Stimulated activated CD4-positive, alpha-beta T cell treated with anti-CD3 and anti-CD28 coated beads, TNF-alpha, amount 100 ng/mL, for 24 hours (primary cell): Measurements from ENCODE around the gene SLC7A7.
"Not testable (repeated sequence)": the region's sequence is repeated elsewhere in the genome, so short reads cannot be mapped to it uniquely, and the experiment has no call there.

Experiments
- DNase-seq, 3 experiments: peaks; one replicate each; pipeline ENCODE4 v3.0.0-alpha.2; 2020; ENCODE audit warnings: low read depth in 3 of 3

Gene SLC7A7

DNA sequence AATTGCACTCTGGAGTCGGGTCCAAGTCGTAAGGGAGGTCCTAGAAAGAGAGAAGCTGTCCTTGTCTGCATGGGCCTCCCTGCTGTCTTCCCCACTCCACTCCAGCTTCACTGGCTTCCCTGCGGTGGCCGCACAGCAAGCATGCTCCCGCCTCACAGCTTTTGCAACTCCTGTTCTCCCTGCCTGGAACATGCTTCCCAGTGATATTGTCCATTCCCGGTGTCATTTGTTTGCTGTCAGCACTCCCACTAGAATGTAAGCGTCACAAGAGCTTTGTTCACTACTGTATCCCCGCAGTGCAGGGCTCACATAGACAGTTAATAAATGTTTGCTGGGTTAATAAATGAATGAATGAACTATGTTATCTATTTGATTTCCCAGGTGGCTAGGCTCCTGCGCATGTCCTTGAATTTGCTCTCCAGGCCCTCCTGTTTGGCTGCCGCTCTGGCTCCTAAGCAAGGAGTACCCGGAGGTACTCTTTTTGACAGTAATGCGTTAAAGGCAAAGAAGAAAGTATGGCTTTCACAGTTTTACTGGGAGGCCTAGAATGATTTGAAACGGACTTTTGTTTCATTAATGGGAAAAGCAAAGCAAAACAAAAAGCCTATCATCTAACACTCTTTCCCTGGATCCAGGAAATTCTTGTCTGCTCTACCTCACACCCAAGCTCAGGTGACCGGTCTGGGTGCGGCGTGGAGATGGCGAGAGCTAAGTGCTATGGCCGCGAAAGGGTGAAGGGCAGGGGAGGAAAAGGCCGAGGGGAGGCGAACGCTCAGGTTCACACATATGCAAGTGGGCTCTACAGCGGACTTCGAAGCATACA is 6.2 kb upstream of the SLC7A7 start:
- DNase-seq = no peak

DNA sequence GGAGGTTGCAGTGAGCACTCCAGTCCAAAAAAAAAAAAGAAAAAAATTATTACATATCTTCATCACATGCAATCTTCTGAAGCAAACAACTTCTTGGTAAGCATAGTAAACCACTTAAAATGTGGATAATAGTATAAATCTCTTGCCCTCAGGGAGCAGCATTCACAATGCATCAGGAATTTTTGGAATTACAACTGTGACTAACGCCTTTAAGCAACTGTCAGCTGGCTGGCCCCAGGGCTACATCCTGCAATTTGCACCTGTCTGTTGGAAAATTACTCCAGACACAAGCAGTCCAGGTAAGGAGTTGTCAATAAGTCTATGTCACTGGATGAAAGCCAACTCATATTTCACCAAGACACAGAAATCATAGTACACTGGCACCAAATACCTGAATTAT is 5.5 kb upstream of the SLC7A7 start:
- no peak for DNase-seq

DNA sequence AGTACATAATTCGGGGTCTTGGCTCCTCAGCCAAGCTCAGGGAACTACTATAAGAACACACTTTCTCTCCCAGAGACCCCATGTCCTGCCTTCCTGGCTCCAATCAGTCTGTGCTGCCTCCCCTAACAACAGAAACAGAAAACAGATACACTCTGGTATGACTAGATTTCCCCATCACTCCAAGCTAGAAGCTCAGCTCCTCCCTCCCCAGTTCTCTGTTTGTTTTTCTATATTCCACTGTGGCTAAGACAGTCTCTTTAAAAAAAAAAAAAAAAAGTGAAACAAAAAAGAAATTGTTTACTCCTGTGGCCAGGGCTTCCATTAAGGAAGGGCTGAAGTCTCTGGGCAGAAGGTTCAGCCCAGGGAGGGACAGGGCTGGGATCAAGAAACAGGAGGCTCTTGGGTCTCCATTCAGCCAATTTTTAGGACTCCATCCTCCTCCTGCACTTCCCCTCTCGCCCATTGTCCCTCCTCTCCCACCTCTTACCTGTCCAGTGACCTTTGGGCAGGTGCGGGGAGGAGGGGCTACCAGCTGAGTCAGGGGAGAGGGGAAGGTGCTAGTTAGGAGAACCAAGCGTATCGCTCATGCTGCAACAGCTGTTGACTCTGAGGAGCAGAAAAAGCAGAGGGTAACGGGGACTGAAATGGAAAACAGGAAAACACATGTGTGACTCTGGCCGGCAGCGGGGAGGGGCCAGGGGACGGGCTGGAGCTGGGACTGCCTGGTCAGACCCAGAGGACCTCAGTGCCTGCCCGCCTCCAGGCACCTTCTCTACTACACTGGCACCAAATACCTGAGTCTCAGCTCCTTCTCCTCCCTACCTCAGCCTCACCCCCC is 4.1 kb upstream of the SLC7A7 start:
- no peak for DNase-seq

DNA sequence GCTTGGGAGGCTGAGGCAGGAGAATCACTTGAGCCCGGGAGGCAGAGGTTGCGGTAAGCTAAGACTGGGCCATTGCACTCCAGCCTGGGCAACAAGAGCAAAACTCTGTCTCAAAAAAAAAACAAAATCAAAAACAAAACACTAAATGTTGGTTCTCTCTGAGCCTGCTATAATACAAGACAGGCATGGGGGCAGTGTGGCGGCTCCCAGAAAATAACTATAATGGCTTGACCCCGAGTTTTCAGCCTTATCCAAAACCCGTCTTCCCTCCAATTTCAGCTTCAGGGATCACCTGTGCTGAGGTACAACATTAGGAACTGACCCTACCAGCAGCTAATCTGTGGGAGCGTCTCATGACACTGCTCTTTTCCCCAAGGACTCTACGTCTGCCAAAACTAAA is 862 bp downstream of the SLC7A7 start:
- DNase-seq = no peak

DNA sequence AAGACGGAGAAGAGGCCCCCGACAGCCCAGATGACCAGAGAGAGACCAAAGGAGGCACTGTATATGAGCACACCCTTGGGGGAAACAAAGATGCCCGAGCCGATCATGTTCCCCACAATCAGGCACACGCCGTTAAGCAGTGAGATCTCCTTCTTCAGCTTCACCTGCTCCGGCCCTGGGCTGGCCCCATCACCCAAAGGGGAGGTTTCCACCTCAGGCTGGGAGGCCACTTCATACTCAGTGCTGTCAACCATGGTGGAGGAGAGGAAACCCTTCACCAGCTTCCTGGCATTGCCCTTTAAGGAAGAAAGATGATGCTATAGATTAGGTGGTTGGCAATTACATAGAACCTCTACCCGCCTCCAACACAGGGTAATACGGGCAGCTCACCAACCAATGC is 2.1 kb downstream of the SLC7A7 start:
- DNase-seq = no peak

DNA sequence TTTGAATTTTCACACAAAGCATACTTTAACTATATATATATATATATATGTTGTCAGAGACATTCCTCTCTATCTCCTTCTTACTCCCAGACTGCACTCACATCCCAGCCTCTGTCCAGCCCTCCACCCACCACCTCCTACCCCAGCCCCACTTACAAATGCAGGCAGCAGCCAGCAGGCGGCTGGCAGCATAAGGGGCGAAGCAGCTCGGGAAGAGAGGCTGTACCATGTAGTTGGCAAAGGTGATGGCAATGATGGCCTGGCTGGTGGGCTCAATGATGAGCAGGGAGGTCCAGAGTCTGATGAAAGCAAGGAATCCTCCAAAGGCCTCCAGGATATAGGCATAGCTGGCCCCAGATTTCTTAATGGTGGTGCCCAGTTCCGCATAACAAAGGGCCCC is 2.5 kb downstream of the SLC7A7 start:
- DNase-seq = no peak

DNA sequence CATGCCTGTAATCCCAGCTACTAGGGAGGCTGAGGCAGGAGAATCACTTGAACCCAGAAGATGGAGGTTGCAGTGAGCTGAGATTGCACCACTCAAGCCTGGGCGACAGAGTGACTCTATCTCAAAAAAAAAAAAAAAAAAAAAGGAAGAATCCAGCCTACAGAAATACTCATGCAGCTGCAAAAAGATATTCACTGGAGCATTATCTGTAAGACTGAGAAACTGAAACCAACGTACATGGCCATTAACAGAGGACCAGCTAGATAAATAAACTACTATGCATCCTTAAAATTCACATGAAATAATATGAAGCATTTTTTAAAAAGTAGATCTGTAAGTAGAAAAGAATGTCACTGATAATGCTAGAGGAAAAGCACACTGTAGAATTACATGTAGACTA is 3.5 kb downstream of the SLC7A7 start:
- no peak for DNase-seq

DNA sequence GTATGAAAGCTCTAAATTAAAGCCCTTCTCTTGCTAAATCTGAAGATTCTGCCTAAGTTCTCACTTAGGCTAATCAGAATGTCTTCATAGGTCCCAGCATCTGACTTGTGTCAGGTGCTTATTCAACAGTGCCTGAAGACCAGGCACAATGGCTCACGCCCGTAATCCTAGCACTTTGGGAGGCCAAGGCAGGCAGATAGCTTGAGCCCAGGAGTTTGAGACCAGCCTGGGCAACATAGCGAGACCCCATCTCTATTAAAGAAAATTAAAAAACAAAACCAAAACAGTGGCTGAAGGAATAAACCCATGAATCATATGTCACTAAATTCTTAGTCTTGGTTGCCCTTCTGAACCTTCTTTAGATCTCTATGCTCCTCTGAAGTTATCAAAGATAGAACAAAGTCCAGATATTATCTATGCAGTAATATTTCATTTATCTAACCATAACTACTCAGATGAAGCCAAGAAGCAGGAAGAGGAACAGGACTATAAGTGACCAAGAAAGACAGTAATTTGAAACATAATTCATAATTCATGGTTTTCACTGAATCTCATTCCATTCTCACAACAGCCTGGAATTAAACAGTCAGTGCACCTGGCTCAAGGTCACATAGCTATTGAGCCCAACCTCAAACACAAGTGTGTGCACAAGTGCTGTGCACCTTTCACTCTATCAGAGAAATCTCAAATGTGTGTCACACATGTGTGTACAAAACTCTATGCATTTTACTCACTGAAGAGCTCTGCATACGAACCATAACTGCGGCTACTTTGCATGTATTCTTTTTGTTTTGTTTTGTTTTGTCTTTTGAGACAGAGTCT is 6.6 kb downstream of the SLC7A7 start:
- DNase-seq = no peak

DNA sequence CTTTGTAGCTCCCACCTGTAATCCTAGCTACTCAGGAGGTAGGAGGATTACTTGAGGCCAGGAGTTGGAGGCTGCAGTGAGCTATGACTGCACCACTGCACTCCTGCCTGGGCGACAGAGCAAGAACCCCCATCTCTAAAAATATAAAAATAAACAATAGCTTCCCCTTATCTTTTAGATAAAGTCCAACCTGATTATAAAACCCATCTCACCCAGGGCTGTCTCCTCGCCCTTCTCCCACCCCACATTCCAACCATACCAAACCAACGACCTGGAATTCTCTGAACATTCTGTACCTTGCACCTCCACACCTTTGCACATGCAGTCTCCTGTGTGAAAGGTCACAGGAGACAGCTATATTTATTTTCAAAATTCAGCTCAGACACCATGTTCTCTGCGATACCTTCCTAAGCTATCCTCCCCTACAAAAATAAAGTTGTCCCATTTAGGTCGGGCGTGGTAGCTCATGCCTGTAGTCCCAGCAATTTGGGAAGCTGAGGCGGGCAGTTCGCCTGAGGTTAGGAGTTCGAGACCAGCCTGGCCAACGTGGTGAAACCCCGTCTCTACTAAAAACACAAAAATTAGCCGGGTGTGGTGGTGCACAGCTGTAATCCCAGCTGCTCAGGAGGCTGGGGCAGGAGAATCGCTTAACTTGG is 7.7 kb downstream of the SLC7A7 start:
- no peak for DNase-seq

DNA sequence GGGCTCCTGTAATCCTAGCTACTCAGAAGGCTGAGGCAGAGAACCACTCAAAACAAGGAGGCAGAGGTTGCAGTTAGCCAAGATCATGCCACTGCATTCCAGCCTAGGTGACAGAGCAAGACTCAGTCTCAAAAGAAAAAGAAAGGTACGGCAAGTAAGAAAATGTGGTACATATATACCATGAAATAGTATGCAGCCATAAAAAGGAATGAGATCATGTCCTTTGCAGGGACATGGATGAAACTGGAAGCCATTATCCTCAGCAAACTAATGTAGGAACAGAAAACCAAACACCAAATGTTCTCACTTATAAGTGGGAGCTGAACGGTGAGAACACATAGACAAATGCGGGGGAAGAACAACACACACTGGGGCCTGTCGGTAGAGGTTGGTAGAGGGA is 10.0 kb downstream of the SLC7A7 start:
- DNase-seq = not testable (repeated sequence)

DNA sequence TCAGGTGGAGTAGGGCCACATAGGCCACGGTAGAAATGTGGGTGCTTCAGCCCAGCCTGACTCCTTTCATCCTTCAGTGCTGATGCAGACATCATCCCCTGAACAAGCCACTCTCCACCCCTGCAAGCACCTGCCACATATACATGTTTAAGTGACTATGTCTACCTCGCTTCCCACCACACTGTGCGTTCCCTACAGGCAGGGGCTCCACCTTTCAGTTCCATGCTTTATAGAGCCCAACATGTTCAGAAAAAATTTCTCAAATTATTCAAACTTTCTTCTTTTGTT is 11.6 kb downstream of the SLC7A7 start:
- no peak for DNase-seq

DNA sequence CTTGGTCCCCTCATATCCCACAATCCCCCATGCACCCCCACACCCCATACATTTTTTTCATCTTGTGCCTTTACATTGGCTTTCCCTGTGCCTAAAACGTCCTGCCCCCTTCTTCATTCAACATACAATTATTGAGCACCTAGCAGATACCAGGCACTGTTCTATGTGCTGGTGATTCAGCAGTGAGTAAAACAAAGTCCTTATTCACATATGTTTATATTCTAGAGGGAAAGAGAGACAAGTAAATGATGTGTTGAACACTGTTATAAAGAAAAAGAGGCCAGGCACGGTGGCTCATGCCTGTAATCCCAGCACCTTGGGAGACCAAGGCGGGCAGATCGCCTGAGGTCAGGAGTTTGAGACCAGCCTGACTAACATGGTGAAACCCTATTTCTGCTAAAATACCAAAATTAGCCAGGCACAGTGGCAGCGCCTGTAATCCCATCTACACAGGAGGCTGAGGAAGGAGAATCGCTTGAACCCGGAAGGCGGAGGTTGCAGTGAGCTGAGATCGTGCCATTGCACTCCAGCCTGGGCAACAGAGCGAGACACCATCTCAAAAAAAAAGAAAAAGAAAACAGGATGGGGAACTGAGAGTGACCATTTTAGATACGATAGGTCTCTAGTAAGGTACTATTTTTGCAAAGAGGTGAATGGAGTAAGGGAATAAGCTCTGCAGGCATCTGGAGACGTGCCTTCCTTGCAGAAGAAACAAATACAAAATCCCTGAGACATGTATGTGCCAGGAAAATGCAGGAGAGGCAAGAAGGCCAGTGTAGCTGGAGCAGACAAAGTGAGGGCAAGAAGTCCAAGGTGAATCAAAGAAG is 12.2 kb downstream of the SLC7A7 start:
- no peak for DNase-seq

DNA sequence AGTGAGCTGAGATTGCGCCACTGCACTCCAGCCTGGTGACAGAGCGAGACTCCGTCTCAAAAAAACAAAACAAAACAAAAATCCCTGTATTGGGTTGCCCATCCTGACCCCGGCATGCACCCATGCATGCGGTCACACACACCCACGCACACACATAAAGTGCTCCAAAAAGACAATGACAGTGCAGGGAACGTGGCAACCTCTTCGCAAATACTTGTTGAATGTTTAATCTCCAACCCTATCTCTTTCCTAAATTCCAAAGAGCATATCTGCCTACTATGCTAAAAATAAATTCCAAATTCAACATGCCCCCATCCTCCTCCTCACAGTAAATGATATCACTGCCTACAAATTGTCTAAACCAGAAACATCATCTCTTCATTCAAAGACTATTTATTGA is 13.5 kb downstream of the SLC7A7 start:
- no peak for DNase-seq

DNA sequence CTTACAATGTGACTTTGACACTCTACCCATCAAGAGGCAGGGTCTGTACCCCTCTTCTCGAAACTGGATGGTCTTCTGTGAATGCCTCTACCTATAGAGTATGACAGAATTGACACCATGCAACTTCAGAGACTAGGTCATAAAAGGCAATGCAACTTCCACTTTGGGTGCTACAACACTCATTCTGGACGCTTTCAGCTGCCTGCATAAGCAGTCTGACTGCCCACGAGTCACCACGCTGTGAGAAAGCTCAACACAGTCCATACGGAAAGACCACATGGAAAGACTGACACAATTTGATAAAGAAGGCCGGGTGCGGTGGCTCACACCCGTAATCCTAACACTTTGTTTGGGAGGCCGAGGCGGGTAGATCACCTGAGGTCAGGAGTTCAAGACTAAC is 14.9 kb downstream of the SLC7A7 start:
- DNase-seq = no peak

DNA sequence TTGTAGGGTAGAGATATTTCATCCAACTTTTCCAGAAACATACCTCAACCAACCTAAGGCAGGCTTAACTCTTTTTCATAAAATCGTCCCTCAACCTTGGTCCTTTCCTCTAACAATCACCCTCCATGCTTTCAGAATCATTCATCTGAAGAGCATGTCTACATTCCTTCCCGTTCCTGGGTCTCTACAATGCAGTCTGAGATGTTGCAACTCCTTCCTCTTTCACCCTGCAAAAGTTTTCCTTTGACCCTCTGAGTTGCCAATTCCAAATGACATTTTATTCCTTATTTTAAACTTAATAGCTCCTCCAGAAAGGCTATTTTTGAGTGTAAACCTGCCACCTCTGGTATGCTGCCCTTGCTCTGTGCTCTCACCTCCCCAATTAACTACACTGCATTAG is 16.7 kb downstream of the SLC7A7 start:
- DNase-seq = no peak

DNA sequence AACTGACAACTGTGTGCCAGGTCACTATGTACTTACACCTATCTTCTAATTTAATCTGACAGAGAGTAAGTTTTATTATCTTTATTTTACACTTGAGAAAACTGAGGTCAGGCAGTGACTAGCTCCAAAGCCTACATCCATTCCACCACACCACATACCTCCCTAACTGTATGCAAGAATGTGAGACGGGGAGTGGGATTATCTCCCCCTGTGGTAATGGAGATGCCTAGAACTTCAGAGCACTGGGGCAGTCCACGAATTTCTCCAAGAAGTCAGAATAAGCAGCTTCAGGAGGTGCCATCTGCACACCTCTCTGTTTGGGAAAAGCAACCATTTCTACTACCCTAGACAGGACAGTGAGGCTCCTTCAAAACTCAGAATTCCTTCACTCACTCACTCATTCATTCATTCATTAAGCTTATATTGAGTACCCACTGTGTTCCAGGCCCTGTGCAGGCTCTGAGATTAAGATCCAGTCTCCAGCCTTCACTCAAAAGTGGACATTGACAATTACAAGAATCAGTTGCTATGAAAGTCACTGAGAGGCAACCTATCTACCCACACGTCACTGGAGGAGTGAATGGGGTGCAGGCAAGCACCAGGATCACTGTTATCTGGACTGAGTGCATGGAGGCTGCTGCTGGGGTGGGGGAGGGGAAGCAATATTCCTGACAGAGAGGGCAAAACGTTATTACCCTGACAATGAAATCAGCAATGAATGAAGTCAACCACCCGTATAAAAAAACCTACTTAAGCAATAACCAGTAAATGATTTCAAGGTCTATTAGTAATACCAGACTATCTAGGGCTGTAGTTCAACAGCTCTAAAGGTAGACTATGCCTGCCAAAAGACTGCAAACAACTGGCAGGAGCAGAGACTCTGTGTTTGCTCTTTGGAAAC is 18.0 kb downstream of the SLC7A7 start:
- no peak for DNase-seq

DNA sequence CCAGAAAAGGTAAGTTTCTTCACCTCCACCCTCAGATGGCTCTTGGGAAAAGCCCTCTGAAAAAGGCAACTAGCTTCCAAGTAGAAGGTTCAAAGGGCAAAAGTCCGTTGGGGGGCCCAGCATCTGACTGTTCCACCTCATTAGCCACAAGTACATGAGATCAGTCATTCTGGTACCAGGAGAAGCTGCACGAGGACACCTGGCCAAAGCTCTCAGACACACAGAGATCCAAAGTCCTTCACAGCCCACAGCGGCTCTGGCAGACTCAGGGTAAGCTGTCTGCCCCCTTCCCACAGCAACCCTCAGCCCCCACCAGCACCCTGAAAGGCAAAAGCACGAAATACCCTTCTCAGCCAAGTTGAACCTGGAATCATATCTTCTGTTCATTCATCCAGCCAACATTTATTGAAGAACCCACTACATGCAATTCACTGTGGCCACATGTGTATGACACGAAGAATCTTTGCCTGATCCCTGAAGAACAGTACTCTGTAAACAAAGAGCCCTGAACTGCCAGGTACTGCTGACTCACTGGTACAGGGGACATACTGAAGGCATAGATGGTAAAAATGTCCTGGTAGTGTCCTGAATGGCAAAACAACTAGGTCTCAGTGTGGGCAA is 19.0 kb downstream of the SLC7A7 start:
- DNase-seq = no peak

DNA sequence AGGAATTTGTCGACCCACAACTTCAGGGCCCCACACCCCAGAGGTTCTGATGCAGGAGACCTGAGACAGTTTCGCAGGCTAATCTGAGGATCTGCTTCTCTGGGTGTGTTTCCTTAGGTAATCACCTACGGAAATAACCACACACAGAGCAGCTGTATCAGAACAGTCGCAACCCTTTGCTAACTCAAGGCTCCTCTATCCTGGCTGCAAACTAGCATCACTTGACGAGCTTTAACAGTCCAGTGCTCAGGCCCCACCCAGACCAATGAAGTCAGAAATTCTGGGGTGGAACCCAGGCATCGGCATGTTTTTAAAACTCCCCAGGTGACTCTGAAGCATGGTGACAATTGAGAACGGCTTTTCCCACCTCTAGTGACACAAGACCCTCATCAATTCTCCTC is 20.7 kb downstream of the SLC7A7 start:
- no peak for DNase-seq

DNA sequence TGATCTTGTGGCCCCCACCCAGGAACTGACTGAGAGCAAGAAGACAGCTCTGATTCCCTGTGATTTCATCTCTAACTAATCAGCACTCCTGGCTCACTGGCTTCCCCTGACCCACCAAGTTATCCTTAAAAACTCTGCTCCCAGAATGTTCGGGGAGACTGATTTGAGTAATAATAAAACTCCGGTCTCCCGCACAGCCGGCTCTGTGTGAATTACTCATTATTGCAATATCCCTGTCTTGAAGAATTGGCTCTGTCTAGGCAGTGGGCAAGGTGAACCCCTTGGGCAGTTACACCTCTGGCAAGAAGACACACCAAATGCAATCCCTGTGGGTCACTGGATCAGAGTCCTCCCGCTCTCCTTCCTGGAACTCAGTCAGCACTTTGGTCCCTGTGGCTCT is 21.3 kb downstream of the SLC7A7 start:
- DNase-seq = no peak

DNA sequence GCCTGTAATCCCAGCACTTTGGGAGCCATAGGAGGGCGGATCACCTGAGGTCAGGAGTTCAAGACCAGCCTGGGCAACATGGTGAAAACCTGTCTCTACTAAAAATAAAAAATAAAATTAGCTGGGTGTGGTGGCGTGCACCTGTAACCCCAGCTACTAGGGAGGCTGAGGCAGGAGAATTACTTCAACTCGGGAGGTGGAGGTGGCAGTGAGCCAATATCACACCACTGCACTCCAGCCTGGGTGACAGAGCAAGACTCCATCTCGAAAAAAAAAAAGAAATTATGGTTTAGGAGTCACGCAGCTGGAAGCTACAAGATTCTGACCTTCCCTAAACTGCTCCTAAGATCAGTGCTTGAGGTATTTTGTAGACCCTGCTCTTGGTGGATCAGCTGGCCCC is 21.7 kb downstream of the SLC7A7 start:
- DNase-seq = not testable (repeated sequence)
